Colon (tissue), 2 donors: Measurements from ENCODE around the gene ZNF358.

Source experiments
- FAIRE-seq: peaks from 2 replicates; lab custom pipeline; 2012; peaks lifted over from hg19 to GRCh38; lab: Jason Lieb, UNC
- donor health status: control.
- donor health status: control.

The ZNF358 gene

DNA sequence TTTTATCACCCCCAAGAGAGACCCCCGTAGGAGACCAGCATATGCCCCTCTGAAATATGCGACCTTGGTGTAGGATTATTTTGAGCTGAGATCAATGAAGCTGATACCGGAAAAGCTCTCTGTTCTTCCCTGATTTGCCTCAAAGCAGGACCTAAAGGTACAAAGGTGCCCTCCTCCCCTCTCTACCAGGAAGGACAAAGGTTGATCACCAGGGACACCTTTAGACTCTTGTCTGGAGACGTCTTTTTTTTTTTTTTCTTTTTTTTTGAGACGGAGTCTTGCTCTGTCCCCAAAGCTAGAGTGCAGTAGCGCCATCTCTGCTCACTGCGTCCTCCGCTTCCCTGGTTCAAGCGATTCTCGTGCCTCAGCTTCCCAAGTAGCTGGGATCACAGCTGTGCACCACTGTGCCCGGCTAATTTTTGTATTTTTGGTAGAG, 26.3 kb upstream of the ZNF358 start:
- no peak for FAIRE-seq

DNA sequence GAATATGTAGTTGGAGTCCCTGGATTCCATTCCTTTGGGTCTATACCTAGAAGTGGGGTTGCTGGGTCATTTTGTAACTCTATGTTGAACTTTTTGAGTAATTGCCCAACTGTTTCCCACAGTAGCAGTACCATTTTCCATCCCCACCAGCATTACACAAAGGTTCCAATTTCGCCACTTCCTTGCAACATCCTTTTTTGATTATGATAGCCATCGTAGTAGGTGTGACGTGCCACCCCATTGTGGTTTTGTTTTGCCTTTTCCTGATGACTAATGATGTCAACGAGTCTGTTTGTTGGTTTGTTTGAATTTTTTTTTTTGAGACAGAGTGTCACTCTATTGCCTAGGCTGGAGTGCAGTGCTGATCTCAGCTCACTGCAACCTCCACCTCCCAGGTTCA, 23.8 kb upstream of the ZNF358 start:
- no peak for FAIRE-seq

DNA sequence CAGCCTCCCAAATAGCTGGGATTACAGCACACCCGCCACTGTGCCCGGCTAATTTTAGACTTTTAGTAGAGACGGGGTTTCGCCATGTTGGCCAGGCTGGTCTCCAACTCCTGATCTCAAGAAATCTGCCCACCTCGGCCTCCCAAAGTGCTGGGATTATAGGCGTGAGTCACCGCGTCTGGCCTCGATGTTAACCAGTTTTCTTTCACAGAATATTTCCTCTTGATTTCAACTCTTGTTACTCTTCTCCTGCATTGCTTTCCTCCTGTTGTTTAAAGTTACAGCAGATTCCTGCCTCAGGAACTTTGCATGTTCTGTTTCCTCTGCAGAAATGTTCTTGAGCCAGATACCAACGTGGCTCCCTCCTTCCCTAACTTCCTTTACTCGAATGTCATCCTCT, 23.3 kb upstream of the ZNF358 start:
- no peak for FAIRE-seq

DNA sequence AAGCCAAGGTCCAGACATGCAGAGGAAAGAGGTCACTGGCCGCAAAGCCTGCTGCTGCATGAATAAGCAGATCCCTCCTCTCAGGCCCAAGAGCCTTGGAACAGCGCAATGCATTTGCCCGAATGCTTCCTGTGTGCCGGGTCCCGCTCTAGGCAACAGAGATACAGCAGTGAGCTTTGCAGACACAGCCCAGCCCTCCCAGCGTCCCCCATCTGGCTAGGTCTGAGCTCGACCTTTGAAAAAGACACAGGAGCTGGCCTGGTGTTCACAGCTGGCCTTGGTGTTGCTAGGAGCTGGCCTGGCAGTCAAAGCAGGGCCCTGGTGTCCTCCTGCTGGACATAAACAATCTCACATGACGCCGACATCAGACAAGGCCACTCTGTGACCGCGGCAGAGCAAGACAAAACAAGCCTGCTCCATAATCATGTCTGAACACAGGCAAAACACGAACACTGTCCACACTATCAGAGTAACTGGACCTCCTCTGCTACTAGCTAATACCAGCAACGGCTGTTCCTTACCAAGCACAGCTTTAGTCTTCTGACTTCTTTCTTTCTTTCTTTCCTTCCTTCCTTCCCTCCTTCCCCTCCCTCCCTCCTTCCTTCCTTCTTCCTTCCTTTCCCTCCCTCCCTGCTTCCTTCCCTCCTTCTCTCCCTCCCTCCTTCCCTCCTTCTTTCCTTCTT, 21.3 kb upstream of the ZNF358 start:
- FAIRE-seq, result no peak

DNA sequence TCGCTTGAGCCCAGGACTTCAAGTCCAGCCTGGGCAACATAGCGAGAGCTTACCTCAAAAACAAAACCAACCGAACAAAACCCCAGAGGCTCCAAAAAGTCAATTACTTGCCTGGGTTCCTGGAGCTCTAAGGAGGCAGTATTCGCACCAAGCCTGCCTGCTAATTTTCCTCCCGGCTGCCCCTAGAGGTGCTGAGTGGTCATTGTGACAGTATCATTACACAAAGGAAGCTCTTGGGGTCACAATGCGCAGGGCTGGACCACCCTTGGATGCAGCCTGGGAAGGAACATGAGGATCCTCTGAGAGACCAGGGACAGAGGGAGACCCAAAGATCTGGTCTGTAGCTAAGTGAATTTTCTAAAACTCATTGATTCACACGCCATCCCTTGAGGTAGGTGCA, 18.6 kb upstream of the ZNF358 start:
- no peak for FAIRE-seq

DNA sequence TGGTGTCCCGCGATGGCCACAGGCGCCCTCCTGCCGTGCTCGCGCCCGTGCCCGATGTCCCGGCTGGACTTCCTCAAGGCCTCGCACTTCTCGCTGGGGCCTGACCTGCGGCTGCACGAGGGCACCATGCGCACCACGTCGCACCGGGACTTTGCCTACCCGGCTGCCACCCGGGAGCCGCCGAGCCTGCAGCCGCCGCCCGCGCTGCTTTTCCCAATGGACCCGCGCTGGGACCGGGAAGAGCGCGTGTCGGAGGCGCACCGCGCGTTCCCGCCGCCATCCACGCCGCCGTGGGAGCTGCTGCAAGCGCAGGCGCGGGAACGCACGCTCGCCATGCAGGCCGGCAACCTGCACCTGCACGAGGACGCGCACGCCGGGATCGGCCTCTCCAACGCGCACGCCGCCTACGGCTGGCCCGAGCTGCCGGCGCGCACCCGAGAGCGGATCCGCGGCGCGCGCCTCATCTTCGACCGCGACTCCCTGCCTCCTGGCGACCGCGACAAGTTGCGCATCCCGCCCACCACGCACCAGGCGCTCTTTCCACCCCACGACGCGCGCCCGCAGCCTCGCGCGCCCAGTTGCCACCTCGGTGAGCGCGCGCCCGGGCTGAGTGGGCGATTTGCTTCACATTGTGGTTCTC, 15.0 kb upstream of the ZNF358 start:
- no peak for FAIRE-seq

DNA sequence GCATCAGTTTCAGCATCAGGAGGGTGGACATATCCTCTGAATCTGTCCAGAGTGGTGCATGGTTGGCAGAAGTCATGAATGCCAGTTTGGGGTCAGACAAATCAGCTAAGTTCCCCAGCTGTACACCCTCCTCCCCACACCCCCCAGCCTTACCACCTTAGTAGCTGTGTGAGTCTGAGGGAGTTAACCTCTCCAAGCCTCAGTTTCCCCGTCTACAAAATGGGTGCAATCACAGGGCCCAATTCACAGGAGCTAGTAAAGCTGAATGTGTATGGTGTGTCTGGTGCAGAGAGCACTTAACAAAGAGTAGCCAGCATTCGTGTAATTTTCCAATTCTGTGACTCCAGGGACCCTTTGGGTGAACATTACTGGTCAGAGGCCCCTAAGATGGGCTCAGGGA, 13.4 kb upstream of the ZNF358 start:
- FAIRE-seq, result no peak

DNA sequence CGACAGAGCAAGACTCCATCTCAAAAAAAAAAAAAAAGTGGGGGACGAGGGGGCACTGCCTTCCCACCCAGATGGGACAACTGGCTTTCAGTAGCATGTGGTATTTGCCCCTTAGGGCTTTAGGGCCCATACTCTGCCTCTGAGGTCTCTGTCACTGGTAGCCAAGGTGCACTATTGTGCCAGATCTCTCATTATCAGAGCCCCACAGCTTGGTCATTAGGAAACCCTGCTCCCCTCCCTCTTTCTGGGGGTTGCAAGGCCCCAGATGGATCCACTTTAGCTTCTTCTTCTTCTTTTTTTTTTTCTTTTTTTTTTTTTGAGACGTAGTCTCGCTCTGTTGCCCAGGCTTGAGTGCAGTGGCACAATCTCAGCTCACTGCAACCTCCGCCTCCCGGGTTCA, 11.2 kb upstream of the ZNF358 start:
- FAIRE-seq, result no peak

DNA sequence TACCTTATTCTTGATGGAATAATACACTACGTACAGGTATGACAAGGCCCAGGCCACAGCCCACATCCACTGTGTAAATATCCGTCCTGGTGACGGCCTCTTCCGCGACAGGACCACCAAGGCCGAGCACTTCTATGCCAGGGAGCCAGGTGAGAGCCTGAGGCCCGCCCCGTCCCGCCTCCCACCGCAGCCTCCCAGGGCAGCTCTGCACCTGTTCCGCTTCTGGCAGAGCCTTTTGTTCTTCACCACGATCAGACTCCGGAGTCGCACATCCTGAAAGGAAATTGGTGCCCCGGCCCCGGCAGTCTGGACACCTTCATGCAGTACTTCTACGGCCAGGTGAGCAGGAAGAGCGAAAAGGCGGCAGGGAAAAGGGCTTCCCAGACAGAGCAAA, 10.6 kb upstream of the ZNF358 start:
- no peak for FAIRE-seq

DNA sequence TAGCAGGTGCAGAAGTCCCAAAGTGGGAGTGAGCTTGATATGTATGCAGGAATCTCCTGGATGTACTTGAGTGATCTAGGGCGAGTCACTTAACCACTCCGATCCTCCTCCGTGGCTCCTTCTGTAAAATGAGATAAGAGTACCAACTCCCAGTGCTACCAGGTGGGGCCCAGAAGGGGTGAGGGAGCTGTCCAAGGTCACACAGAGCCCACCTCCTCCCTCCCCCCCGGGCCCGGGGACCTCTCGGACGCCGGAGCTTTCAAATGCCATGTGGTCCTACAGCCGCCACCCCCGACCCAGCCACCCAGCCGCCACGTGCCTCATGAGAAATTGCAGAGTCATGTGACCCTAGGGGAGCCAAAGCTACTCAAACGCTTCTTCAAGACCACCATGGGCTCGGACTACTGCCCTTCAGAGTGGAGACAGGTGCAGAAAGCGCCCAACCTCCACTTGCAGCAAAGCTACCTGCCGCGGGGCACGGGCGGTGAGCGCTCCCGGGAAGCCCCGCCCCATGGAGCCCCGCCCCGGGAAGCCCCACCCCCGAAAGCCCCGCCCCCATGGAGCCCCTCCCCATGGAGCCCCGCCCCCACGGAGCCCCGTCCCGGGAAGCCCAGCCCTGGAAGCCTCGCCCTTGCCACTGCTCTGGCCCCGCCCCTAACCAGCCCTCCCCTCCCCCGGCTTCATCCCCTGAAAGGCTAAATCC, 10.1 kb upstream of the ZNF358 start:
- no peak for FAIRE-seq

DNA sequence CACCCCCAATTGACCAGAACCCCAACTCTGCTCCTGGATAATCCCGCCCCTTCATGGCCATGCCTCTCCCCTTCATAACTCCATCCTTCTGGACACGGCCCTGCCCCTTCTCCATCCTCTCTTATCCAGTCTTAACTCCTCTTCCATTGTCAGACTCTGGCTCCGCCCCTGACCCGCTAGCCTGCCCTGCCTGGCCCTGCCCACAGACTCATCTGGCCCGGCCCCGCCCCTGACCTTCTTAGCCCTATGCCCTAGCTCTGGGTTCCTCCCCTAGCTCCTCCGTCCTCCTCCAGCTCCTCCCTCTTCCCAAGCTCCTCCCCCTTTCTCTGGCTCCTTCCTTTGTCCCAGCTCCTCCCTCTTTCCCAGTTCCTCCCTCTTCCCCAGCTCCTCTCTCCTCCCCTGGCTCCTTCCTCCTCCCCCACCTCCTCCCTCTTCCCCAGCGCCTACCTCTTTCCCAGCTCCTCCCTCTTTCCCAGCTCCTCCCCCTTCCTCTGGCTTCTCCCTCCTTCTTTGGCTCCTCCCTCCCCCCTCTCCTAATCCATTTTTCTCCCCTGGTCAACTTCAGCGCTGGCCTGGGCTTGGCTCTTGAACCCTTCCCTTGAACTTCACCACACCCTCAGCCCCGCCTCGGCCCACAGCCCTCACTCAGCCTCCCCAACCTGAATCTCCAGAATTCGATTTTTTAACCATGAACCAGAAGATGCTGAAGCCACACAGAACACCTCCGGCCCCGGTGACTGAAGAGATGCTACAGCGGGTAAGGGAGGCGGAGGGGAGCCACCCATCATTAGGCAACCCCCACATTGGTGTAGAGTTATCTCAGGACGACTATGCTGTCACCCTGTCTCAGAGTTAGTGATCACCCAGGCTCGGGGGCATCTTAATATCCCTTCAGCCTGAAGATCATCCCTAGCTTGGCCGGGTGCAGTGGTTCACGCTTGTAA, 9.2 kb upstream of the ZNF358 start:
- no peak for FAIRE-seq

DNA sequence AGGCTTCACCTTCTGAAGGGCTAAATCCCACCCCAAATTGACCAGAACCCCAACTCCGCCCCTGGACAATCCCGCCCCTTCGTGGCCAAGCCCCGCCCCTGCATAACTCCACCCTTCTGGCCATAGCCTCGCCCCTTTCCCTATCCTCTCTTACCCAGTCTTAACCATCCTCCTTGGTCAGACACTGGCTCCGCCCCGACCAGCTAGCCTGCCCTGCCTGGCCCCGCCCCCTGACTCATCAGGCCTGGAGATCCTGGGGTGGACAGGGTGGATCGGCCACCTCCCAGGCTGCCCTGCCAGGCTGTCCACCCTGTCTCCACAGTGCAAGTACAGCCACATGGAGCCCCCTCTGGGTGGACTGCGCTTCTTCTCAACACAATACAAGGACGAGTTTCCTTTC, 8.0 kb upstream of the ZNF358 start:
- no peak for FAIRE-seq

DNA sequence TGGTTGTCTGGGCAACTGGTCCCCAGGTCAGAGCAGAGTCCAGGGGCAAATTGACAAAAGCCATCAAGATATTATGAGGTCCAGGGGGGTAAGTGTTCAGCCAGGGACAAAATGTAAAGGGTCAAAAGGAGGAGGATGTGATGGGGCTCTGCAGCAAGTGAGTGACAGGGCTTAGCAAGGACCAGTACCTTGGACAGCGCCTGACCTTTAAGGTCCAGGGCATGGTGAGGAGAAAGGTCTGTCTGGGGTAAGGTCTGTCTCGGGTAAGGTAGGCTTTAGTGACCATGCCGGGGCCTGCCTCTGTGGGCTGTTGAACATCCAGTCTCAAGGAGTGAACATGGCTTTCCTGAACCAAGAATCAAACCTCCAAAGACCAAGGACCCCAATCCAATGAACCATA, 6.3 kb upstream of the ZNF358 start:
- FAIRE-seq, result no peak

DNA sequence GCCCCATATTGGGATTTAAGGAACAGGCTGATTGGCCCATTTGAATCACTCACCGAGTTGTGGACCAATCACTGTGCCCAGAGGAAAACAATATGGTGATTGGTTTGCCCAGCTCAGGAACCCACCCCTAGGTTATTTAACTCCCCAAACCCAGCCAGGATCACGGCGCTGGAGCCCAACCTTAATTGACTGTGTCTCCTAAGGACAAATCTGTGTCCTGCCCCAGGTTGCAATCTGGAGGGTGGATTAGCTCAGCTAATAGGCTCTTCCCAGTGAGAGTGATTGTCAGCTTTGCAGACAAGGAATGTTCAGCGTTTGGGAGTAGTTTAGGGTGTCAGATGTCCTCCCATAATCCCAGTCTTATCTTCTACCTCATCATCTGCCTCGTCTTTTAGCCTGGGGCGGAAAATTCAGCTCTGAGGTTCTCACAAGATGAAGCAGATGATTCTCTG, 3.5 kb upstream of the ZNF358 start:
- FAIRE-seq, result no peak

DNA sequence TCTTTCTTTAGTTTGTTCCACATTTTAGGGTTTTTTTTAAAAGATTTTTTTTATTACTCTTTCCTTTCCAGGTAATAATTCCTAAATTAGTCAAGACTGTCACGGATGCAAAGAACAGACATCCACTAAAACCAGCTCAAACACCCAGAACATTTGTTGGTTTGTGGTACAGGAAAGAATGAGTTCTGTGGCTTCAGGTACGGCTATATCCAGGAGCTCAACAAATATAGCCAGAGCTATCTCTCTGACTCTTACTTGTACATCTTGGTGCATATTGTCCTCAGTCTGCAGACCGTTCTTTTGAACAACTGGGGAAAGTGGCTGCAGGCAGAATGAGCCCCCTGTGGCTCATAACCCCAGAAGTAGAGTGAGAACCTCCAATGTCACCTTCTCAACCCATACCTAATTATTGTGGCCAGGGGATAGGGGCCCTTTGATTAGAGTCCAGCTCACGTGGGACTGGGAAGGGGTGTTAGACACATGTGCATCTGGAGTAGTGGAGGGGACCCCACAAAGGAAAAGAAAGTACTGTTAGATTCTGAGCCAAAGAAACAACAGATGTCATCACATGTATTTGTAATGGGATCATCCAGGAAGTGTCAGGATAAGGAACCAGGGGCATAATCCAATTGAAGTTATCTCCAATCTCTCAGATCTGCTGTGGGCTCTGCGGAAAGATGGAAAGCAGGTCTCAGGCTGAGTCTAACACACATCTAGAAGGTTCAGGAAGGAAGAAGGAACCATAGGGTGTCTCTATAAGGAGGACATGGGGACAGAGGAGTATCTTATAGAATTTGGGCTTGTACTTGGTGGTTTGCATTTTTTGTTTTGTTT, 1.9 kb upstream of the ZNF358 start:
- no peak for FAIRE-seq

DNA sequence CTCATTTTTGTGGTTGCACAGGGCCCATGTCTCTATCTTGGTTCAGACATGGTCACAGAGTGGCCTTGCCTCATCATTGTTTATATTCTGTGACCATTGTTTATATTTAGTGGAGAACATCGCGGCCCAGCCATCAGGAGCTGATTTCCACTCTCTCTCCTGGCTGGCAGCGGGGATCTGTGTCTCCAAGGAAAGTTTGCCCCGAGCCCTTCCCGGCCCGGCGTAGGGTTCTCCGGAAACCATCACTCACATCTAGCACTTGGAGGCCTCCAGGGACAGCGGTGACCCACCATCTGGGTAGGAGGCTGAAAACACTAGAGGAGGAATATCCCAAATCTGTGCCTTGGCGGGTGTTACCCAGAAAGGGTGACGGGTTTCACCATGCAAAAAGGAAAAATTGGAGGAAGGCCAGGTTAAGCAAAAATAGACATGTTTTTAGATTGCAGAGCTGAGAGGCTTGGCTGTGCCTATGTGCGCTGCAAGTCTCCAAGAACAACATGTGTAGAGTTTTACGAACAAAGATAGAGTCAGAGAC, 726 bp upstream of the ZNF358 start:
- FAIRE-seq, result no peak

DNA sequence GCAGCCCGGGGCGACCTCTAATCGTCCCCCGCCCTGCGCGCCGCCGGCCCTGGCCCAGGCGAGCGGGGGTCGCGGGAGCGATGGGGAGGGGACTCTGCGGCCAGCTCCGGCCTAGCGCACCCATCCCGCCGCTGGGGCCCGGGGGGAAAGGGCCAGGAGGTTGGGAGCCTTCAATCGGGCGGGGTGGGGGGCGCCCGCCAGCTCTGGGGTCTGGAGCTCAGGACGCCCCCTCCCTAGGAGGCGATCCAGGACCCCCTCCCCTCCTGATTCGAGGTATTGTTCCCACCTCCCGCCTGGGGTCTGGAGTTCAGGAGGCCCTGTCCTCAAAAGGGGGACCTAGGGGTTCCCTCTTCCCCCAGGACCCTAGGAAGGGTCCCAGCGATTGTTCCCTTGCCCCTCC, 430 bp downstream of the ZNF358 start:
- no peak for FAIRE-seq

DNA sequence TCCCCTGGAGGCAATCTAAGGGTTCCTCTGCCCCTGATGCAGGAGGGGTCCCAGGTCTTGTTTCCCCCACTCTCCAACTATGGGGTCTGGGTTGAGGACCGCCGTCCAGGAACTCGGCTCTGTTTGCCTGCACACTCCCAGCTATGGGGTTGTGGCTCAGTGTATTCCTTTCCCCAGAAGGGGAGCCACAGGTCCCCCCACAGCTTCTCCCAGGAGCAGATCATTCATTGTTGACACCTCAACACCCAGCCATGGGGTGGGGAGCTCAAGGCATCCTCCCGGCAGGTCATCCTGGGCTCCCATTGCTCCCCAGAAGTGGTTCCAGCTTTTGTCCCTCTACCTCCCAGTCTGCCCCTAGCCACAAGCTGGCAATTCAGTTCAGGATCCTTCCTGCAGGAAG, 975 bp downstream of the ZNF358 start:
- FAIRE-seq, result no peak

DNA sequence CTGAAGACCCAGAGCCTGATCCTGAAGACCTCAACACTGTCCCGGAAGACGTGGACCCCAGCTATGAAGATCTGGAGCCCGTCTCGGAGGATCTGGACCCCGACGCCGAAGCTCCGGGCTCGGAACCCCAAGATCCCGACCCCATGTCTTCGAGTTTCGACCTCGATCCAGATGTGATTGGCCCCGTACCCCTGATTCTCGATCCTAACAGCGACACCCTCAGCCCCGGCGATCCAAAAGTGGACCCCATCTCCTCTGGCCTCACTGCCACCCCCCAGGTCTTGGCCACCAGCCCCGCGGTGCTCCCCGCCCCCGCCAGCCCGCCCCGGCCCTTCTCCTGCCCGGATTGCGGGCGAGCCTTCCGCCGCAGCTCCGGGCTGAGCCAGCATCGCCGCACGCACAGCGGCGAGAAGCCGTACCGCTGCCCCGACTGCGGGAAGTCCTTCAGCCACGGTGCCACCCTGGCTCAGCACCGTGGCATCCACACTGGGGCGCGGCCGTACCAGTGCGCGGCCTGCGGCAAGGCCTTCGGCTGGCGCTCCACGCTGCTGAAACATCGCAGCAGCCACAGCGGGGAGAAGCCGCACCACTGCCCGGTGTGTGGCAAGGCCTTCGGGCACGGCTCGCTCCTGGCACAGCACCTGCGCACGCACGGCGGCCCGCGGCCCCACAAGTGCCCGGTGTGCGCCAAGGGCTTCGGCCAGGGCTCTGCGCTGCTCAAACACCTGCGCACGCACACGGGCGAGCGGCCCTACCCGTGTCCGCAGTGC, 3.6 kb downstream of the ZNF358 start:
- no peak for FAIRE-seq
